A549 (cell line): ENCODE results near the gene ZNF830. TPM values are rescaled to one million over a fixed set of nuclear protein-coding genes. Genes with fewer than 3 reads are reported as not detected.

Source experiments
- ATAC-seq, 2 experiments: fragments of 200-7000 bp in 1 of 2; fragments of >200 bp in 1 of 2; cut with Nextera tagmentation in 1 of 2; cut with Tn5 transposase in 1 of 2; 3 replicates each; pipeline versions ENCODE4 v1.8.0 to v1.9.1; 2018 to 2020; ENCODE audit warnings: mild to moderate bottlenecking in 1 of 2, moderate library complexity in 1 of 2
- CTCF ChIA-PET: fragments of 300-600 bp; sonication (Branson Sonifier 250); formaldehyde crosslinking; extraction: SDS; loops from one replicate; lab custom pipeline; 2021; ENCODE audit warnings: antibody characterized with exemption, inconsistent platforms; lab: Yijun Ruan, JAX
- POLR2A ChIA-PET: fragments of 350-600 bp; formaldehyde crosslinking; extraction: SDS; loops from one replicate; lab custom pipeline; 2021; ENCODE audit warnings: antibody characterized with exemption, inconsistent platforms; lab: Yijun Ruan, JAX
- DNase-seq, 2 experiments: peaks; one replicate each; pipeline versions ENCODE4 v3.0.0 to v3.0.0-alpha.2; 2011 to 2016; ENCODE audit warnings: low read depth in 1 of 2, low spot score in 1 of 2
- FAIRE-seq: peaks from 2 replicates; lab custom pipeline; 2011; peaks lifted over from hg19 to GRCh38; lab: Jason Lieb, UNC
- H3K27ac ChIP-seq, 2 experiments: fragments of >200 bp; sonication (Bioruptor Twin); formaldehyde crosslinking; 3 replicates each; pipeline ENCODE4 v1.5.1; 2016 to 2017
- H3K4me1 ChIP-seq: fragments of >200 bp; sonication (Bioruptor Twin); formaldehyde crosslinking; 3 replicates; pipeline ENCODE4 v1.6.1; 2016
- H3K4me2 ChIP-seq: fragments of >200 bp; sonication (Bioruptor Twin); formaldehyde crosslinking; 3 replicates; pipeline ENCODE4 v1.6.1; 2016
- H3K4me3 ChIP-seq: fragments of >200 bp; sonication (Bioruptor Twin); formaldehyde crosslinking; 3 replicates; pipeline ENCODE4 v1.5.1; 2016
- H3K9me3 ChIP-seq: fragments of >200 bp; sonication (Bioruptor Twin); formaldehyde crosslinking; 3 replicates; pipeline ENCODE4 v1.6.1; 2016
- BHLHE40 ChIP-seq: IDR thresholded peaks from 2 replicates; pipeline ENCODE4 v1.6.1; 2012; ENCODE audit warnings: low read depth, low read length, inconsistent platforms
- CBX2 ChIP-seq: fragments of 200-600 bp; sonication (generic); IDR thresholded peaks from 2 replicates; pipeline ENCODE4 v1.6.1; 2016; ENCODE audit warnings: low read depth, mild to moderate bottlenecking, borderline replicate concordance
- CHD2 ChIP-seq: fragments of 150-350 bp; IDR thresholded peaks from 2 replicates; pipeline ENCODE4 v1.6.1; 2014; ENCODE audit warnings: low read length; ENCODE audit not compliant: partially characterized antibody
- E2F6 ChIP-seq: IDR thresholded peaks from 2 replicates; pipeline ENCODE4 v1.6.1; 2012; ENCODE audit warnings: low read depth, borderline replicate concordance
- EHF ChIP-seq: fragments of 250-450 bp; sonication (Bioruptor Pico); IDR thresholded peaks from 2 replicates; pipeline ENCODE4 v1.5.0; 2020; ENCODE audit warnings: mild to moderate bottlenecking
- FOSB ChIP-seq: fragments of 250-450 bp; sonication (Bioruptor Pico); IDR thresholded peaks from 2 replicates; pipeline ENCODE4 v1.5.0; 2020; ENCODE audit warnings: mild to moderate bottlenecking, moderate library complexity
- FOSL2 ChIP-seq, 2 experiments: fragments of 450-650 bp in 1 of 2; fragments of >200 bp in 1 of 2; sonication (Bioruptor Twin) in 1 of 2; formaldehyde crosslinking; IDR thresholded peaks; 2 replicates each; pipeline versions ENCODE4 v1.5.0 to v1.6.1; 2016 to 2020; ENCODE audit warnings: mild to moderate bottlenecking in 1 of 2, moderate library complexity in 1 of 2
- FOXS1 ChIP-seq: fragments of 250-450 bp; sonication (Bioruptor Pico); IDR thresholded peaks from 2 replicates; pipeline ENCODE4 v1.5.0; 2020; ENCODE audit warnings: mild to moderate bottlenecking, moderate library complexity
- GATA3 ChIP-seq: IDR thresholded peaks from 2 replicates; pipeline ENCODE4 v1.6.1; 2012; ENCODE audit warnings: borderline replicate concordance
- HOXB5 ChIP-seq: fragments of 250-450 bp; sonication (Bioruptor Pico); IDR thresholded peaks from 2 replicates; pipeline ENCODE4 v1.5.0; 2020; ENCODE audit warnings: mild to moderate bottlenecking, moderate library complexity
- JUN ChIP-seq, 2 experiments: fragments of >200 bp; sonication (Bioruptor Twin); formaldehyde crosslinking; IDR thresholded peaks; 2 replicates in 1 of 2; 3 replicates in 1 of 2; pipeline ENCODE4 v1.6.1; 2016 to 2017
- KDM1A ChIP-seq: fragments of 200-600 bp; sonication (generic); IDR thresholded peaks from 2 replicates; pipeline ENCODE4 v1.6.1; 2016; ENCODE audit warnings: low read depth, mild to moderate bottlenecking
- KDM5A ChIP-seq: fragments of 200-600 bp; sonication (generic); IDR thresholded peaks from 2 replicates; pipeline ENCODE4 v1.6.1; 2016; ENCODE audit warnings: antibody characterized with exemption, mild to moderate bottlenecking
- MAZ ChIP-seq: fragments of 150-350 bp; IDR thresholded peaks from 2 replicates; pipeline ENCODE4 v1.6.1; 2014; ENCODE audit warnings: antibody characterized with exemption, low read depth, low read length, borderline replicate concordance
- NPAS2 ChIP-seq: fragments of 250-450 bp; sonication (Bioruptor Pico); IDR thresholded peaks from 2 replicates; pipeline ENCODE4 v1.8.0; 2022; ENCODE audit warnings: mild to moderate bottlenecking, moderate library complexity, borderline replicate concordance
- PBX3 ChIP-seq: IDR thresholded peaks from 2 replicates; pipeline ENCODE4 v1.6.1; 2012
- POLR2A ChIP-seq: IDR thresholded peaks from 2 replicates; pipeline ENCODE4 v1.6.1; 2012; ENCODE audit warnings: mild to moderate bottlenecking, low read length
- RFX5 ChIP-seq: fragments of 450-650 bp; IDR thresholded peaks from 2 replicates; pipeline ENCODE4 v1.7.1; 2014; ENCODE audit warnings: antibody characterized with exemption, mild to moderate bottlenecking, moderate library complexity
- RNF2 ChIP-seq: fragments of 200-600 bp; sonication (generic); IDR thresholded peaks from 2 replicates; pipeline ENCODE4 v1.6.1; 2016; ENCODE audit warnings: low read depth, mild to moderate bottlenecking, antibody characterized with exemption, moderate library complexity, borderline replicate concordance
- SMC3 ChIP-seq: fragments of >200 bp; sonication (Bioruptor Twin); formaldehyde crosslinking; IDR thresholded peaks from 3 replicates; pipeline ENCODE4 v1.6.1; 2018; ENCODE audit warnings: inconsistent platforms
- TP53 ChIP-seq: fragments of 250-450 bp; sonication (Bioruptor Pico); IDR thresholded peaks from 2 replicates; pipeline ENCODE4 v1.5.0; 2021; ENCODE audit warnings: mild to moderate bottlenecking, moderate library complexity
- ZC3H11A ChIP-seq: fragments of 450-650 bp; IDR thresholded peaks from 2 replicates; pipeline ENCODE4 v1.6.1; 2014; ENCODE audit warnings: antibody characterized with exemption, mild to moderate bottlenecking
- ZNF302 ChIP-seq: fragments of 250-450 bp; sonication (Bioruptor Pico); IDR thresholded peaks from 2 replicates; pipeline ENCODE4 v1.9.0; 2021; ENCODE audit warnings: inconsistent platforms, mild to moderate bottlenecking, moderate library complexity
- WGBS: methylation state at CpG from one replicate; pipeline ENCODE4 v1.1.6; 2017; ENCODE audit errors: missing lambda C conversion rate; 5-methylcytosine and 5-hydroxymethylcytosine counted together
- polyA plus RNA-seq, 4 experiments: library from polyadenylated mRNA; depleted of rRNA in 3 of 4; stranded (reverse); fragments of >200 nt; fragmentation: RNase III in 1 of 4; extraction: RNeasy Plus Mini Kit Qiagen cat#74134 plus additional on column Dnase treatment in 1 of 4; gene quantifications; 2 replicates in 3 of 4; 3 replicates in 1 of 4; pipeline ENCODE4 v1.2.3, GENCODE V29; 2011 to 2017
- TF ChIP-seq, protein P1 (sequence below): fragments of 150-350 bp; IDR thresholded peaks from 2 replicates; pipeline ENCODE4 v1.6.1; 2014; ENCODE audit warnings: low read depth, mild to moderate bottlenecking, low read length
- TF ChIP-seq, protein P2 (sequence below): fragments of >200 bp; sonication (Bioruptor Twin); formaldehyde crosslinking; IDR thresholded peaks from 3 replicates; pipeline ENCODE4 v1.5.1; 2016
- TF ChIP-seq, protein P3 (sequence below): fragments of 250-450 bp; sonication (Bioruptor Pico); IDR thresholded peaks from 2 replicates; pipeline ENCODE4 v1.5.0; 2021; ENCODE audit warnings: mild to moderate bottlenecking, moderate library complexity, borderline replicate concordance
- TF ChIP-seq, protein P4 (sequence below): IDR thresholded peaks from 2 replicates; pipeline ENCODE4 v1.6.1; 2012

Gene ZNF830
- polyA plus RNA-seq, 2 of the 4 experiments (the other 2 are of a cell fraction) = 20.0 to 21.2 TPM

- TF ChIP-seq FOSB = no peak
These were observed 27.3 kb downstream of the ZNF830 start (continued) for GRCh38 chr17:34988644-34989043.

GRCh38 chr17:34989473-34989872, 28.1 kb downstream of the ZNF830 start:
- POLR2A ChIA-PET = interaction anchor here (1.3 kb wide), 1 partner anchor 9 kb away, joined by 5 read pairs; the partner anchor contains the start of gene LIG3
- FAIRE-seq (no peak), ATAC-seq (no peak)
- no peak overlapping the region for H3K4me3 ChIP-seq
- TF ChIP-seq, protein P1, sequence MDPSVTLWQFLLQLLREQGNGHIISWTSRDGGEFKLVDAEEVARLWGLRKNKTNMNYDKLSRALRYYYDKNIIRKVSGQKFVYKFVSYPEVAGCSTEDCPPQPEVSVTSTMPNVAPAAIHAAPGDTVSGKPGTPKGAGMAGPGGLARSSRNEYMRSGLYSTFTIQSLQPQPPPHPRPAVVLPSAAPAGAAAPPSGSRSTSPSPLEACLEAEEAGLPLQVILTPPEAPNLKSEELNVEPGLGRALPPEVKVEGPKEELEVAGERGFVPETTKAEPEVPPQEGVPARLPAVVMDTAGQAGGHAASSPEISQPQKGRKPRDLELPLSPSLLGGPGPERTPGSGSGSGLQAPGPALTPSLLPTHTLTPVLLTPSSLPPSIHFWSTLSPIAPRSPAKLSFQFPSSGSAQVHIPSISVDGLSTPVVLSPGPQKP = no peak
- TF ChIP-seq HOXB5 (CRISPR knock-in tag) (no peak), SMC3 (no peak), KDM5A (no peak), TP53 (no peak), POLR2A (no peak), CHD2 (no peak), E2F6 (no peak), RNF2 (no peak), RFX5 (no peak)
- TF ChIP-seq, all 56 proteins: peak for 0
- no peaks in the 10 kb centered on the region for H3K9me3 ChIP-seq
- DNase-seq = no peak
- no peak overlapping the region for H3K27ac ChIP-seq
- 86% methylated on average over 10 of the region's 10 CpGs for WGBS
- CTCF ChIA-PET = interaction anchor here (0.6 to 7.1 kb wide), 8 partner anchors 9 to 822 kb away, joined by 3 to 51 read pairs (median 3); partner anchors contain the start of gene RFFL
- H3K4me2 ChIP-seq = no peak overlapping the region
- H3K4me1 ChIP-seq = no peaks in the 10 kb centered on the region

DNA sequence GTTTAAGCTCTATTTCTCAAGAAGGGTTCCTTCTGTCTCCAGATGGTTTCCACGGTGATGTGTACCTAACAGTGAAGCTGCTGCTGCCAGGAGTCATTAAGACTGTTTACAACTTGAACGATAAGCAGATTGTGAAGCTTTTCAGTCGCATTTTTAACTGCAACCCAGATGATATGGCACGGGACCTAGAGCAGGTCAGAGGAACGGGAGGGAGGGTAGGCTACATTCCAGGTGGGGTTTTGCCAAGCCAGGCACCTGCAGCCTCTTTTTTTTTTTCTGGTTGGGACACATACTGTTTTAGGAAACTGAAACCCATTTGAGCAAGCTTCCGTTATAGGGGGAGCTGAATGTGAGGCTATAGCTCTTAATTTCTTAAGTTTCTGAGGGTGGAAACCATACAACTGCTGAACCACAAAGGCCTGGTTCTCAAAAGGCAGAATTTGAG, 29.6 kb downstream of the ZNF830 start:
- DNase-seq (no peak), ATAC-seq (no peak), FAIRE-seq (no peak)
- Histone ChIP-seq H3K4me1 (no peaks in the 10 kb centered on the region), H3K27ac (no peak overlapping the region), H3K9me3 (no peaks in the 10 kb centered on the region), H3K4me3 (no peak overlapping the region), H3K4me2 (no peak overlapping the region)
- TF ChIP-seq JUN (IDR thresholded peaks at IDR 0.05) (no peak), KDM1A (no peak), FOXS1 (CRISPR knock-in tag) (no peak)
- ChIA-PET CTCF (interaction anchor here (0.5 to 7.1 kb wide), 11 partner anchors 8 to 568 kb away, joined by 3 to 51 read pairs (median 3); partner anchors contain the start of genes LIG3 and RAD51D), POLR2A (interaction anchor here (1.3 kb wide), 1 partner anchor 10 kb away, joined by 5 read pairs; the partner anchor contains the start of gene LIG3)
- 87% methylated on average over 6 of the region's 6 CpGs for WGBS

DNA sequence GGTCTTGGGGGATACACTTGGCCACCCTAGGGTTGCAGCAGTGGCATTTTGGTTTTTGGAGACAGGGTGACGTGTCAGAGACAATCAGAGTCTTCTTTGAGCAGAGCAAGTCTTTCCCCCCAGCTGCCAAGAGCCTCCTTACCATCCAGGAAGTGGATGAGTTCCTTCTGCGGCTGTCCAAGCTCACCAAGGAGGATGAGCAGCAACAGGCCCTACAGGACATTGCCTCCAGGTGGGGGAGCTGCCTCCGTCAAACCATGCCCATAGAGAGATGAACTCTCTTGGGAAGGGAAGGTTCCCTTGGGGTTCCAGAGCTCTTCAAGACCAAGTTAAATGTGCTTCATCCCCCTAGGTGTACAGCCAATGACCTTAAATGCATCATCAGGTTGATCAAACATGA, 30.3 kb downstream of the ZNF830 start:
- H3K4me2 ChIP-seq = no peak overlapping the region
- POLR2A ChIA-PET = no interaction called here
- WGBS = 91% methylated on average over 3 of the region's 3 CpGs
- no peak overlapping the region for H3K4me3 ChIP-seq
- H3K9me3 ChIP-seq = no peaks in the 10 kb centered on the region
- H3K4me1 ChIP-seq = no peaks in the 10 kb centered on the region
- no peak for FAIRE-seq
- ATAC-seq = no peak
- no peak for DNase-seq
- CTCF ChIA-PET = interaction anchor here (0.5 to 7.1 kb wide), 10 partner anchors 7 to 567 kb away, joined by 3 to 51 read pairs (median 3); partner anchors contain the start of genes LIG3 and RAD51D
- H3K27ac ChIP-seq = no peak overlapping the region
- no peak for TF ChIP-seq CHD2
- TF ChIP-seq GATA3 = no peak
- no peak for TF ChIP-seq ZC3H11A
- TF ChIP-seq MAZ = no peak
- TF ChIP-seq NPAS2 = no peak
- TF ChIP-seq, protein P2, sequence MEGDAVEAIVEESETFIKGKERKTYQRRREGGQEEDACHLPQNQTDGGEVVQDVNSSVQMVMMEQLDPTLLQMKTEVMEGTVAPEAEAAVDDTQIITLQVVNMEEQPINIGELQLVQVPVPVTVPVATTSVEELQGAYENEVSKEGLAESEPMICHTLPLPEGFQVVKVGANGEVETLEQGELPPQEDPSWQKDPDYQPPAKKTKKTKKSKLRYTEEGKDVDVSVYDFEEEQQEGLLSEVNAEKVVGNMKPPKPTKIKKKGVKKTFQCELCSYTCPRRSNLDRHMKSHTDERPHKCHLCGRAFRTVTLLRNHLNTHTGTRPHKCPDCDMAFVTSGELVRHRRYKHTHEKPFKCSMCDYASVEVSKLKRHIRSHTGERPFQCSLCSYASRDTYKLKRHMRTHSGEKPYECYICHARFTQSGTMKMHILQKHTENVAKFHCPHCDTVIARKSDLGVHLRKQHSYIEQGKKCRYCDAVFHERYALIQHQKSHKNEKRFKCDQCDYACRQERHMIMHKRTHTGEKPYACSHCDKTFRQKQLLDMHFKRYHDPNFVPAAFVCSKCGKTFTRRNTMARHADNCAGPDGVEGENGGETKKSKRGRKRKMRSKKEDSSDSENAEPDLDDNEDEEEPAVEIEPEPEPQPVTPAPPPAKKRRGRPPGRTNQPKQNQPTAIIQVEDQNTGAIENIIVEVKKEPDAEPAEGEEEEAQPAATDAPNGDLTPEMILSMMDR = no peak
- TF ChIP-seq BHLHE40 = no peak
- no peak for TF ChIP-seq PBX3
- no peak for TF ChIP-seq EHF (CRISPR knock-in tag)
- no peak for TF ChIP-seq CBX2
- TF ChIP-seq ZNF302 (CRISPR knock-in tag) = no peak
- TF ChIP-seq, protein P3, sequence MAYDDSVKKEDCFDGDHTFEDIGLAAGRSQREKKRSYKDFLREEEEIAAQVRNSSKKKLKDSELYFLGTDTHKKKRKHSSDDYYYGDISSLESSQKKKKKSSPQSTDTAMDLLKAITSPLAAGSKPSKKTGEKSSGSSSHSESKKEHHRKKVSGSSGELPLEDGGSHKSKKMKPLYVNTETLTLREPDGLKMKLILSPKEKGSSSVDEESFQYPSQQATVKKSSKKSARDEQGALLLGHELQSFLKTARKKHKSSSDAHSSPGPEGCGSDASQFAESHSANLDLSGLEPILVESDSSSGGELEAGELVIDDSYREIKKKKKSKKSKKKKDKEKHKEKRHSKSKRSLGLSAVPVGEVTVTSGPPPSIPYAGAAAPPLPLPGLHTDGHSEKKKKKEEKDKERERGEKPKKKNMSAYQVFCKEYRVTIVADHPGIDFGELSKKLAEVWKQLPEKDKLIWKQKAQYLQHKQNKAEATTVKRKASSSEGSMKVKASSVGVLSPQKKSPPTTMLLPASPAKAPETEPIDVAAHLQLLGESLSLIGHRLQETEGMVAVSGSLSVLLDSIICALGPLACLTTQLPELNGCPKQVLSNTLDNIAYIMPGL (CRISPR knock-in tag) = no peak
- no peak for TF ChIP-seq FOSB
- no peak for TF ChIP-seq FOSL2 (IDR thresholded peaks at IDR 0.05)
- no peak for TF ChIP-seq FOSL2 (CRISPR knock-in tag; IDR thresholded peaks at IDR 0.05)
- TF ChIP-seq, protein P4, sequence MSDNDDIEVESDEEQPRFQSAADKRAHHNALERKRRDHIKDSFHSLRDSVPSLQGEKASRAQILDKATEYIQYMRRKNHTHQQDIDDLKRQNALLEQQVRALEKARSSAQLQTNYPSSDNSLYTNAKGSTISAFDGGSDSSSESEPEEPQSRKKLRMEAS = no peak
- TF ChIP-seq TP53 = no peak
